Activated CD8-positive, alpha-beta memory T cell treated with anti-CD3 and anti-CD28 coated beads for 36 hours (primary cell): ENCODE measurements around the gene OR6X1. TPM values are rescaled to one million over a fixed set of nuclear protein-coding genes. Genes with fewer than 3 reads are reported as not detected.
"Not testable (repeated sequence)": the region's sequence is repeated elsewhere in the genome, so short reads cannot be mapped to it uniquely, and the experiment has no call there.

Experiments
- CTCF ChIA-PET: fragments of 350-600 bp; sonication (Branson Sonifier 250); formaldehyde crosslinking; loops from one replicate; lab custom pipeline; 2021; ENCODE audit warnings: antibody characterized with exemption; lab: Charles Lee
- POLR2A ChIA-PET: fragments of 350-600 bp; sonication (Branson Sonifier 250); formaldehyde crosslinking; loops from one replicate; lab custom pipeline; 2021; ENCODE audit warnings: antibody characterized with exemption; lab: Charles Lee
- total RNA-seq, 2 experiments: library from RNA; stranded (reverse); gene quantifications; one replicate each; pipeline ENCODE4 v1.2.3, GENCODE V29; 2021

OR6X1 gene
- total RNA-seq, 2 experiments from 2014 or later: not detected

- CTCF ChIA-PET: interaction anchor here (0.7 kb wide), 1 partner anchor 175 kb away, joined by 3 read pairs; no protein-coding TSS in a partner anchor
Measured at GRCh38 chr11:123755813-123756212, 1.5 kb upstream of the OR6X1 start.

DNA sequence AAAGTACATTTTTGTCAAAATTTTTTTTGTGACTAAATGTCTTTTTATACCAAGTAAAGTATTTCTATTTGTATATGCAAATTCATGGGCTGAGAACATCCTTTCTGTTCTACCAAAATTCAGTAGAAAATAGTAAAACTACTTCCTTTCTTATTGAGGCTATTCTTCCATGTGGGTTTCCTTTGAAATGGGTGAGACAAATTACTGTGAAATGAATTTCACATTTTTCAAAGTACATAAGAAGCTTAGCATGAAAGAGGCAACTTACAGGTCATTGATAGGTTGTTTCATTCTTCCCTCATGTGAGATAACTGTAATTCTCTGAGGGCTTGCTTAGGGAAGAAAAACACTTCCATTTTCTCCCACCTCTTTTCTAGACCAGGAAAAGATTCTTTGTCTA, 1.0 kb upstream of the OR6X1 start:
- POLR2A ChIA-PET: no interaction called here
- CTCF ChIA-PET: no interaction called here

More at GRCh38 chr11:123755813-123756212, 1.5 kb upstream of the OR6X1 start:
- POLR2A ChIA-PET: no interaction called here

DNA sequence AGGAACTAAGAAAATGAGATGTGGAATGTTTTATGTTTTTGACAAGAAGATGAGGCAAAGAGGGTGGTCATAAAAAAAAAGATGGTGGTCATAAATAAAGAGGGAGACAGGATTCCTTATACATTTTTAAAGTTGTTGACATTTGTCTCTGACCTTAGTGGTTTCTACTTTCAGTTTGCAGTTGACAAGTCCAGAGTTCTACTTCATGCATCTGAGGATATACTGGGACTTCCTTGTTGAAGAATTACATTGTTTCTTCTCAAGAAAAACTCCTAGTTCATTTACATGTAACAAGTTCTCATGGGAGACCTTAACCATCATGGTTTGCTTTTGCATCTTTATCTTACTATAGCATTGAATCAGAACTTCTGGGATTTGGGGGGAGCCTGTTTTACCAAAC, 1.2 kb downstream of the OR6X1 start:
- ChIA-PET CTCF (no interaction called here), POLR2A (interaction anchor here (0.6 kb wide), 1 partner anchor 60 kb away, joined by 3 read pairs; no protein-coding TSS in a partner anchor)

- ChIA-PET CTCF (no interaction called here), POLR2A (interaction anchor here (1.1 kb wide), 1 partner anchor 9 kb away, joined by 3 read pairs; no protein-coding TSS in a partner anchor)
Measured at GRCh38 chr11:123751781-123752180, 2.5 kb downstream of the OR6X1 start.

GRCh38 chr11:123748349-123748748, 6.0 kb downstream of the OR6X1 start:
- CTCF ChIA-PET, POLR2A ChIA-PET: not testable (repeated sequence)

DNA sequence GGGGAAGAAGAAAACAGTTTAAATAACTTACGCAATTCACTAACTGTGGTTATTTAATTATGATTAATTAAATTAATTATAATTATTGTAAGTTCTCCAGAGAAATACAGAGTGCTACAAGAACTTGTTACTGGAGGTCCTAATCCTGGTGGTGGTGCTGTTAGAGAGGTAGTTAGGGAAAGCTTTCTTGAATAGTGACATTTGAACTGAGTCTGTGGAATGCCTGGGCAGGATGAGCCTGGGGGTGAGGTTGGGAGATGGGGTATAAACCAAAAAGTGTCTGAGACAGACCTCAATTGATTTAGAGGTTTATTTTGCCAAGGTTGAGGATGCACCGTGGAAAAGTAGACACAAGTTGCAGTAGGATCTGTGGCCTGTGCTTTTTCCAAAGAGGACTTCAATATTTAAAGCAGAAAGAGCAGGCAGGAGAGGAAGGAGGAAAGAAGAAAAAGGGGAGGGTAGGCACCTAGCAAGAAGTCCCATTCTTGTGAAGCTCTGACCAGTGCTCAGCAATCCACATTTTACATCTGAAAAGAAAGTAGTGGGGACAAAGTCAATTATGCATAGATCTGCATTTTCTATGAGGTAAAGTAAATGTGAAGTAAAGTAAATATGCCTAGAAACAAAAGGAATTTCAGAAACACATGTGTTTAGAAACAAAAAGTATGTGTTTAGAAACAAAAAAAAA, 8.4 kb downstream of the OR6X1 start:
- CTCF ChIA-PET: no interaction called here
- POLR2A ChIA-PET: no interaction called here

DNA sequence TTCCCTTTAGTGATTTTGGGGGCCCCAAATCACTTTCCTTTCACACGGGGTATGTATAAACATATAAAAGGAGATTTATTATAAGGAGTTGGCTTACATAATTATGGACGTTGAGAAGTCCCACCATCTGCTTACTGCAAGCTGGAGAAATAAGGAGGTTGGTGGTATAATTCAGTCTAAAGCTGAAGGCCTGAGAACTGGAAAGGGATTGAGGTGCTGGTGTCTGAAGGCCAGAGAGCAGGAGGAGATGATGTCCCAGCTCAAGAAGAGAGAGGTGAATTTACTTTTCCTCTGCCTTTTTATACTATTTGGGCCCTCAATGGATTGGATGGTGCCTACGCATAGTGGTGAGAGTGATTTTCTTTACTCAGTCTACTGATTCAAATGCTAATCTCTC, 11.6 kb downstream of the OR6X1 start:
- POLR2A ChIA-PET: interaction anchor here (1.1 kb wide), 1 partner anchor 10 kb away, joined by 3 read pairs; no protein-coding TSS in a partner anchor
- CTCF ChIA-PET: no interaction called here

DNA sequence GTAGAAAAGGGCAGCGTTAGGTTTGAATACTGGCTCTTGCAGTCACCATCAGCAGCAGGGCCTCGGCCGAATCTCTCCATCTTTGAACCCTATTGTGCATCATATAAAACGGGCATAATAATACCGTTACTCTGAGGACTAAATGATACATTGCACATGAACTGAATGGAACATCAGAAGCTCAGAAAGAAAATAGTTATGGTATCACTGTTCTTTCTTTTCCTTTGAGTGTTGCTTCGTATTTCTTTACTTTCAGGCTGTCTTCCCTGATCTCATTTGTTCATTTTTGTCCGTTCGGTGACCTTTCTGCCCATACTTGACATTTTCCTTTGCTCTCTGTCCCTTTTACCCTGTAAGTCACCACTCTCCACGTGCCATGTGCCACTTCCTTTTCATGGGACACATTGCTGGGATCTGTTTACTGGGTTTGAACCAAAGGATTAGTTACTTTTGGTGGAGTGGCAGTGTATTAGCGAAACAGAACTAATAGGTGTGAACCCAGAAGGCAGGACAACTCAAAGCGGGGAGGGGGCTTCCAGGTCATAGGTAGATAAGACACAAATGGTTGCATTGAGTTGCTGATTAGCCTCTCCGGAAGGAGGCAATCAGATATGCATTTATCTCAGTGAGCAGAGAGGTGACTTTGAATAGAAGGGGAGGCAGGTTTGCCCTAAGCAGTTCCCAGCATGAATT, 12.1 kb downstream of the OR6X1 start:
- CTCF ChIA-PET: no interaction called here
- POLR2A ChIA-PET: no interaction called here

DNA sequence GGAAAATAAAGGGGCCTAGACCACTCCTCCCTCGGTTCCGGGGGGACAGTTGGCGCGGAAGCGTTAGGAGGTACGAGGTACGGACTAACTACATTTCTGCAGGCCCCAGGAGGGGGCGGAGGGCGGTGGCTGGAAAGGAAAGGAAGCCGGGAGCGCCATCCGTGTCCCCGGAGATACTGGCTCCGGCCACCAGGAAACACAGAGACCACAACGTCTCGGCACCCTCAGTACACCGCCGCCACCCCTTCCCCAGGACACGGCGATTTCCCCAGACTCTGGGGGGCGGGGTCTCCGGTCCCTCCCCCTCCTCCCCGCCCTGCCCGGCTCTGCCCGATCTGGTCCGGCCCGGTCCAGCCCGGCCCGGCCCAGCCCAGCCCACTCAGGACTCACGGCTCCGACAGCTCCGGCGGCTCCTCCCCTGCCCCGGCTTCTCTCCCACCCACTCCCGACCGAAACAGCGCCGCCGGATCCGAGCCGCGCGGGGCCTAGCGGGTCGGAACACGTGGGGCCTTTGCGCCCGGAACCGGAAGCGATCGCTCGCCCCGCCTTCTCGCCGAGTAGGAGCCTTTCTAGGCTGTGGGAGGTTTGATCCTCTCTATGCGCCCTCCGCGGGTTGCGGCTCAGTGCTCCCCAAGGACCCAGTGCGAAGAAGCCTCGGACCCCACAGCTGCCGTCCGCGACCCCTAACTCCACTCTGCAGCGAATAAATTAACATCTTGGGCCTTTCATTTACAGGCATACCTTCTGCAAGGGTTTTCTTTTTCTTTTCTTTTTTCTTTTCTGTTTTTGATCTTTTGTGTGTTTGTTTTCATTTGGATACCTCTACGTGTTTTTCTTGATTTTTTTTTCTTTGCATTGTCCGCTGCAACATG, 12.9 kb downstream of the OR6X1 start, which contains the start of gene ZNF202:
Gene ZNF202, minus strand, starts transcription at position 502 of the 872 bp plus-strand sequence. CDS start 10,772 bp downstream, outside the sequence.
- CTCF ChIA-PET: no interaction called here
- POLR2A ChIA-PET: no interaction called here

DNA sequence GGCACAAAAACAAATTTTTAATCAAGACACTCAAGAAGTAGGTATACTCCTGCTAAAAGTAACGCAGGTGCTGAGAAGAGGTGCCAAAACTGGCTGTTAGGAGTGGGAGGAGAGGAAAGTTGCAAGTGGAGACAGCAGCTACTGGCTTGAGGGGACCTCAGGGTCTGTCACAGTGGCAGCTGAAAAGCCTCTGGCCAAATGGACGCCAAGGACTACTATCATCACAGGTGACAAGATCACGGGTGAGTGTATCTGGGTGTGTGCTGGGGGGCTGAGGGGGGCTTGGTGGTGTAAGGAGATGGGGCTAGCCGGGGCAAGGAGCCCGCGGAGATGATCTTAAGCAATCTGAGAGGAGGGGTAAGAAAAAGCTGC, 13.5 kb downstream of the OR6X1 start:
- POLR2A ChIA-PET: no interaction called here
- CTCF ChIA-PET: no interaction called here

- CTCF ChIA-PET: interaction anchor here (1.0 kb wide), 1 partner anchor 158 kb away, joined by 3 read pairs; no protein-coding TSS in a partner anchor
- POLR2A ChIA-PET: no interaction called here
Measured at GRCh38 chr11:123738374-123738773, 15.9 kb downstream of the OR6X1 start.

DNA sequence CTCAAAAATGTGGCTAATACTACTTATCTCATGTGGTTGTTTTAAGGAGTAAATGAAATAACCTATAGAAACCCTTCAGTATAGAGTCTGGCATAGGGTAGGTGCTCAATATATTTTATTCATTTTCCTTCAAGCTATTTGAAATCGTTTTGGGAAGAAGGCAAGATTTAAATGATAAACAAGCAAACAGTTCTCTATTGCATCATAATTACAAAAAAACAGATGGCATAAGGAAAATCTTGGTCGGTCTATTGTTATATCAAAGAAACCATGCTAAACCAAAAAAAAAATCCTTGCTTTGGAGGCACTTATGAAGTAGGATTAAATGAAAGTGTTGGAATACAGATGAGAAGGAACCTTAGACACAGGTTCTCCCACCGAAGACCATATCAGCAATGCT, 17.5 kb downstream of the OR6X1 start:
- ChIA-PET POLR2A (no interaction called here), CTCF (interaction anchor here (1.2 kb wide), 1 partner anchor 25 kb away, joined by 3 read pairs; no protein-coding TSS in a partner anchor)

DNA sequence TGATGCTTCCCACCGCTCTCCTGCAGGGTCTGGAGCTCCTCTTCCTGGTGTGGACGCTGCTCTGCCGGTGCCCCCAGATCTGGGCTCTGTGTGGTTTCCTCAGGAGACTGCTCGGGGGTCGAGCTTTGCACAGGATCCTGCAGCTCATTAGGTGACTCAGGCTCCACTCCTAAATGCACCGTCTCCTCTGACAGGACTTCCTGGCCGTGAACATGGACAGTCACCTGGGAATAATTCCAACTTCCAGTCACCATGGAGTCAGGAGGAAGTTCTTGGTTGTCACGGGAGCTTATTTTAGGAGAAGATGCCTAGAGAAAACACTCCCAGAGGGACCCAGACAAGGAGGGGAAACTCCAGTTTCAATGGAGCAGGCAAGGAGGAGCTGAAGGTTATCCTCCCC, 24.7 kb downstream of the OR6X1 start:
- ChIA-PET CTCF (interaction anchor here (1.5 kb wide), 1 partner anchor 18 kb away, joined by 4 read pairs; no protein-coding TSS in a partner anchor), POLR2A (no interaction called here)

- CTCF ChIA-PET: no interaction called here
- POLR2A ChIA-PET: no interaction called here
Measured at GRCh38 chr11:123725995-123726655, 28.2 kb downstream of the OR6X1 start.

DNA sequence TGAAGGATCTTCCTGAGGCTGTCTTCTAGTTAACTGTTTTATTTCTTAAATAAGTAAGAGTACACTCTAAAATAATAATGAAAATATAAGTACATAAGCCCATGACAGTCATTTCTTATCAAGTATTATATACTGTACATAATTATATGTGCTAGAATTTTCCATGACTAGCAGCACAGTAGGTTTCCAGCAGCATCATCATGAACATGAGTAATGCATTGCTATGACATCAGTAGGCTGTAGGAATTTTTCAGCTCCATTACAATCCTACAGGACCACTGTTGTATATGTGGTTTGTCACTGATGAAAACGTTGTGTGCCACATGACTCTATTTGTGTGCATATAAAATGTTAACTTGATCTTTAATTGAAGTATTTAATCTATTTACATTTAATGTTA, 34.9 kb downstream of the OR6X1 start:
- CTCF ChIA-PET: interaction anchor here (1.7 kb wide), 1 partner anchor 139 kb away, joined by 6 read pairs; no protein-coding TSS in a partner anchor
- POLR2A ChIA-PET: no interaction called here

GRCh38 chr11:123718469-123718868, 35.8 kb downstream of the OR6X1 start:
- CTCF ChIA-PET: no interaction called here
- POLR2A ChIA-PET: no interaction called here

DNA sequence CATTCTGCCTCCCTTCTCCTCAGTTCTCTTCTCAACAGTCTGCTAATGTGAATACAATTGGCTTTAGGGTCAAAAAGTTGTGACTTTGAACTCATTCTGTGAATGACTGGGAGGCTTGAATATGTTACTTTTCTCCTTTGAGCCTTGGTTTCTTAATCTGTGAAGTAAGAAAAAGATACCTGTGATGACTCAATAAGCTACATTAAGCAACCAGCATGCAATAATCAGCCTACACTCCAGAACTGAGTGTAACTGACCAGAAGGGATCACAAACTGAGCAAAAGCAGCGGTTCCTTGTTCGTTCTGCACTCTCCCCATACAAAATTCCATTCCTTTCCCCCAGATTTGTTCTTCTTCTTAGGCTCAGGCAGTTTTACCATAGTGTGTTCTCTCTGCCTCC, 36.3 kb downstream of the OR6X1 start:
- CTCF ChIA-PET: no interaction called here
- POLR2A ChIA-PET: no interaction called here

GRCh38 chr11:123712627-123713026, 41.7 kb downstream of the OR6X1 start:
- POLR2A ChIA-PET: not testable (repeated sequence)
- CTCF ChIA-PET: interaction anchor here (0.6 to 1.0 kb wide), 2 partner anchors 24 to 329 kb away, joined by 3 read pairs; no protein-coding TSS in a partner anchor
